H1 (cell line): ENCODE data around the gene HSD11B1. TPM values are rescaled to one million over a fixed set of nuclear protein-coding genes. Genes with fewer than 3 reads are reported as not detected.

Source experiments
- BCL11A ChIP-seq, 2 experiments: IDR thresholded peaks; one replicate each; pipeline ENCODE4 v1.6.1; 2011; ENCODE audit warnings: low read depth in 2 of 2, low read length in 2 of 2, mild to moderate bottlenecking in 2 of 2
- CBX8 ChIP-seq: fragments of 300-800, 300-1000 bp; sonication (generic); IDR thresholded peaks from 2 replicates; pipeline ENCODE4 v1.7.1; 2016; ENCODE audit warnings: low read depth, low read length, borderline replicate concordance
- HDAC6 ChIP-seq: IDR thresholded peaks from one replicate; pipeline ENCODE4 v1.7.1; 2012; ENCODE audit warnings: low read depth, mild to moderate bottlenecking, inconsistent platforms, low read length, moderate library complexity
- JUND ChIP-seq: IDR thresholded peaks from 2 replicates; pipeline ENCODE4 v1.6.1; 2011; ENCODE audit warnings: mild to moderate bottlenecking, improper control_type of control experiment, low read length
- SIX5 ChIP-seq: IDR thresholded peaks from 2 replicates; pipeline ENCODE4 v1.6.1; 2011; ENCODE audit warnings: mild to moderate bottlenecking, low read depth, low read length
- polyA plus RNA-seq, 7 experiments: library from polyadenylated mRNA; depleted of rRNA in 3 of 7; stranded (reverse) in 5 of 7; unstranded in 2 of 7; fragments of >200 nt in 5 of 7; fragments of 200-250 nt in 2 of 7; gene quantifications; 1 replicate in 5 of 7; 2 replicates in 1 of 7; 4 replicates in 1 of 7; pipeline versions ENCODE4 v1.2.1 to v1.2.3, GENCODE V29; 2011 to 2013; ENCODE audit warnings: missing spikeins in 2 of 7, mixed read lengths in 2 of 7
- total RNA-seq: library from RNA; stranded (reverse); fragmentation: NEBNext Ultra II Directional; extraction: Animal tissue kit (Norgen Biotek cat#: 25700); gene quantifications from 2 replicates; pipeline ENCODE4 v1.2.1, GENCODE V29; 2021
- TF ChIP-seq, protein P1 (sequence below): fragments of 300-600 bp; sonication (generic); IDR thresholded peaks from 2 replicates; pipeline ENCODE4 v1.7.1; 2012; ENCODE audit warnings: low read length, moderate library complexity, mild to moderate bottlenecking, inconsistent platforms; ENCODE audit not compliant: insufficient replicate concordance
- TF ChIP-seq, protein P2 (sequence below): IDR thresholded peaks from 2 replicates; pipeline ENCODE4 v1.6.1; 2012; ENCODE audit warnings: inconsistent platforms
- TF ChIP-seq, protein P3 (sequence below): IDR thresholded peaks from 2 replicates; pipeline ENCODE4 v1.6.1; 2012; ENCODE audit warnings: inconsistent platforms
- TF ChIP-seq, protein P4 (sequence below): IDR thresholded peaks from 2 replicates; pipeline ENCODE4 v1.6.1; 2011; ENCODE audit warnings: low read depth, mild to moderate bottlenecking, low read length; ENCODE audit not compliant: insufficient read depth

The HSD11B1 gene
- total and polyA plus RNA-seq, 2 of the 8 experiments (the other 6 are each of a cell fraction or from before 2014, with no cell fraction given): not detected

DNA sequence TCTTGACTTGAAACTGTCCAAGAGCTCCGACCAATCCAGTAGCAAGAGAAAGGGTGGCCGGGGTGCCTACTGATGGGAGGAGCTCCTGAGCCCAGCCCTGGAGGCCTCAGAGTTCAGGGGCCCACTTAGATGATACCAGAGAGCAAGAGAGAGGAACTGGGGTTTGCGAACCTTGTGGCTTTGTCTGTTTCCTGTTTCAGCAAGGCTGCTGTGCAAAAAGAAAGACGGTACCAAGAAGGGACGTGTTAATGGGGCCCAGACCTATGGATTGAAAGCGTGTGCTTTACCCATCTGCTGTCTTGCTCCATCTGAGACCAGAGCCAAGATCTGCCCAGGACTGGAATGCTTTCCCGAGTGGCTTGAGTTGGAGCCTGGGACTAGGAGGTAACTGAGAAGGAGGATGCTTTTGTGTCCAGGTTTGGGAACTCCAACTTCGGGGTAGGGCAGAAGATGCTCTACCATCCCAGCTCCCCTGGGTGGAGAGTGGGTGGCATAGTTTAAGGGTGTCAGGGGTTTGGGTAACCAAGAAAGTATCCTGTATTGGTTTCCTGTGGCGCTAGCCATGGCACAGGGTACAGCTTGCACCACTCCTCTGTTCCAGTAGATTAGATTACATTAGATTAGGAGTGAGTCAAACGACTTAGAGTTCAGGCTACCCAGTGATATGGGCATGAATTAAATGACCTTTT is 51.4 kb downstream of the HSD11B1 start, which contains the start of gene TRAF3IP3 (continued):
- TF ChIP-seq, protein P1, sequence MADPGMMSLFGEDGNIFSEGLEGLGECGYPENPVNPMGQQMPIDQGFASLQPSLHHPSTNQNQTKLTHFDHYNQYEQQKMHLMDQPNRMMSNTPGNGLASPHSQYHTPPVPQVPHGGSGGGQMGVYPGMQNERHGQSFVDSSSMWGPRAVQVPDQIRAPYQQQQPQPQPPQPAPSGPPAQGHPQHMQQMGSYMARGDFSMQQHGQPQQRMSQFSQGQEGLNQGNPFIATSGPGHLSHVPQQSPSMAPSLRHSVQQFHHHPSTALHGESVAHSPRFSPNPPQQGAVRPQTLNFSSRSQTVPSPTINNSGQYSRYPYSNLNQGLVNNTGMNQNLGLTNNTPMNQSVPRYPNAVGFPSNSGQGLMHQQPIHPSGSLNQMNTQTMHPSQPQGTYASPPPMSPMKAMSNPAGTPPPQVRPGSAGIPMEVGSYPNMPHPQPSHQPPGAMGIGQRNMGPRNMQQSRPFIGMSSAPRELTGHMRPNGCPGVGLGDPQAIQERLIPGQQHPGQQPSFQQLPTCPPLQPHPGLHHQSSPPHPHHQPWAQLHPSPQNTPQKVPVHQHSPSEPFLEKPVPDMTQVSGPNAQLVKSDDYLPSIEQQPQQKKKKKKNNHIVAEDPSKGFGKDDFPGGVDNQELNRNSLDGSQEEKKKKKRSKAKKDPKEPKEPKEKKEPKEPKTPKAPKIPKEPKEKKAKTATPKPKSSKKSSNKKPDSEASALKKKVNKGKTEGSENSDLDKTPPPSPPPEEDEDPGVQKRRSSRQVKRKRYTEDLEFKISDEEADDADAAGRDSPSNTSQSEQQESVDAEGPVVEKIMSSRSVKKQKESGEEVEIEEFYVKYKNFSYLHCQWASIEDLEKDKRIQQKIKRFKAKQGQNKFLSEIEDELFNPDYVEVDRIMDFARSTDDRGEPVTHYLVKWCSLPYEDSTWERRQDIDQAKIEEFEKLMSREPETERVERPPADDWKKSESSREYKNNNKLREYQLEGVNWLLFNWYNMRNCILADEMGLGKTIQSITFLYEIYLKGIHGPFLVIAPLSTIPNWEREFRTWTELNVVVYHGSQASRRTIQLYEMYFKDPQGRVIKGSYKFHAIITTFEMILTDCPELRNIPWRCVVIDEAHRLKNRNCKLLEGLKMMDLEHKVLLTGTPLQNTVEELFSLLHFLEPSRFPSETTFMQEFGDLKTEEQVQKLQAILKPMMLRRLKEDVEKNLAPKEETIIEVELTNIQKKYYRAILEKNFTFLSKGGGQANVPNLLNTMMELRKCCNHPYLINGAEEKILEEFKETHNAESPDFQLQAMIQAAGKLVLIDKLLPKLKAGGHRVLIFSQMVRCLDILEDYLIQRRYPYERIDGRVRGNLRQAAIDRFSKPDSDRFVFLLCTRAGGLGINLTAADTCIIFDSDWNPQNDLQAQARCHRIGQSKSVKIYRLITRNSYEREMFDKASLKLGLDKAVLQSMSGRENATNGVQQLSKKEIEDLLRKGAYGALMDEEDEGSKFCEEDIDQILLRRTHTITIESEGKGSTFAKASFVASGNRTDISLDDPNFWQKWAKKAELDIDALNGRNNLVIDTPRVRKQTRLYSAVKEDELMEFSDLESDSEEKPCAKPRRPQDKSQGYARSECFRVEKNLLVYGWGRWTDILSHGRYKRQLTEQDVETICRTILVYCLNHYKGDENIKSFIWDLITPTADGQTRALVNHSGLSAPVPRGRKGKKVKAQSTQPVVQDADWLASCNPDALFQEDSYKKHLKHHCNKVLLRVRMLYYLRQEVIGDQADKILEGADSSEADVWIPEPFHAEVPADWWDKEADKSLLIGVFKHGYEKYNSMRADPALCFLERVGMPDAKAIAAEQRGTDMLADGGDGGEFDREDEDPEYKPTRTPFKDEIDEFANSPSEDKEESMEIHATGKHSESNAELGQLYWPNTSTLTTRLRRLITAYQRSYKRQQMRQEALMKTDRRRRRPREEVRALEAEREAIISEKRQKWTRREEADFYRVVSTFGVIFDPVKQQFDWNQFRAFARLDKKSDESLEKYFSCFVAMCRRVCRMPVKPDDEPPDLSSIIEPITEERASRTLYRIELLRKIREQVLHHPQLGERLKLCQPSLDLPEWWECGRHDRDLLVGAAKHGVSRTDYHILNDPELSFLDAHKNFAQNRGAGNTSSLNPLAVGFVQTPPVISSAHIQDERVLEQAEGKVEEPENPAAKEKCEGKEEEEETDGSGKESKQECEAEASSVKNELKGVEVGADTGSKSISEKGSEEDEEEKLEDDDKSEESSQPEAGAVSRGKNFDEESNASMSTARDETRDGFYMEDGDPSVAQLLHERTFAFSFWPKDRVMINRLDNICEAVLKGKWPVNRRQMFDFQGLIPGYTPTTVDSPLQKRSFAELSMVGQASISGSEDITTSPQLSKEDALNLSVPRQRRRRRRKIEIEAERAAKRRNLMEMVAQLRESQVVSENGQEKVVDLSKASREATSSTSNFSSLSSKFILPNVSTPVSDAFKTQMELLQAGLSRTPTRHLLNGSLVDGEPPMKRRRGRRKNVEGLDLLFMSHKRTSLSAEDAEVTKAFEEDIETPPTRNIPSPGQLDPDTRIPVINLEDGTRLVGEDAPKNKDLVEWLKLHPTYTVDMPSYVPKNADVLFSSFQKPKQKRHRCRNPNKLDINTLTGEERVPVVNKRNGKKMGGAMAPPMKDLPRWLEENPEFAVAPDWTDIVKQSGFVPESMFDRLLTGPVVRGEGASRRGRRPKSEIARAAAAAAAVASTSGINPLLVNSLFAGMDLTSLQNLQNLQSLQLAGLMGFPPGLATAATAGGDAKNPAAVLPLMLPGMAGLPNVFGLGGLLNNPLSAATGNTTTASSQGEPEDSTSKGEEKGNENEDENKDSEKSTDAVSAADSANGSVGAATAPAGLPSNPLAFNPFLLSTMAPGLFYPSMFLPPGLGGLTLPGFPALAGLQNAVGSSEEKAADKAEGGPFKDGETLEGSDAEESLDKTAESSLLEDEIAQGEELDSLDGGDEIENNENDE: no peak
- TF ChIP-seq BCL11A (IDR thresholded peaks at IDR 0.05; ENCODE audit: low read depth in 2 of 2, low read length in 2 of 2): no peak
- TF ChIP-seq, protein P2, sequence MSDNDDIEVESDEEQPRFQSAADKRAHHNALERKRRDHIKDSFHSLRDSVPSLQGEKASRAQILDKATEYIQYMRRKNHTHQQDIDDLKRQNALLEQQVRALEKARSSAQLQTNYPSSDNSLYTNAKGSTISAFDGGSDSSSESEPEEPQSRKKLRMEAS: no peak
- no peak for TF ChIP-seq CBX8
- no peak for TF ChIP-seq HDAC6
- TF ChIP-seq SIX5: no peak
- TF ChIP-seq, protein P3, sequence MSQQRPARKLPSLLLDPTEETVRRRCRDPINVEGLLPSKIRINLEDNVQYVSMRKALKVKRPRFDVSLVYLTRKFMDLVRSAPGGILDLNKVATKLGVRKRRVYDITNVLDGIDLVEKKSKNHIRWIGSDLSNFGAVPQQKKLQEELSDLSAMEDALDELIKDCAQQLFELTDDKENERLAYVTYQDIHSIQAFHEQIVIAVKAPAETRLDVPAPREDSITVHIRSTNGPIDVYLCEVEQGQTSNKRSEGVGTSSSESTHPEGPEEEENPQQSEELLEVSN: no peak
- no peak for TF ChIP-seq JUND
- TF ChIP-seq, protein P4, sequence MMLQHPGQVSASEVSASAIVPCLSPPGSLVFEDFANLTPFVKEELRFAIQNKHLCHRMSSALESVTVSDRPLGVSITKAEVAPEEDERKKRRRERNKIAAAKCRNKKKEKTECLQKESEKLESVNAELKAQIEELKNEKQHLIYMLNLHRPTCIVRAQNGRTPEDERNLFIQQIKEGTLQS: no peak
